ENCODE measurements around the gene LHB. TPM values are rescaled to one million over a fixed set of nuclear protein-coding genes. Genes with fewer than 3 reads are reported as not detected.

LHB gene
- polyA plus RNA-seq, 1 donor (not counting 4 experiments of a cell fraction or from before 2014, with no cell fraction given) = not detected

- Histone ChIP-seq H3K4me2 (ENCODE audit: control insufficient read depth, extremely low read depth, insufficient read depth, low read depth, low read length) (no peak overlapping the region), H3K4me3 (ENCODE audit: control insufficient read depth in 2 of 3, extremely low read depth in 1 of 3, insufficient read depth in 2 of 3, low read depth in 1 of 3, low read length in 3 of 3) (no peak overlapping the region), H3K27me3 (ENCODE audit: control insufficient read depth, extremely low read depth, insufficient read depth, low read length) (no peaks in the 10 kb centered on the region), H3K9me1 (ENCODE audit: control insufficient read depth, extremely low read depth, insufficient read depth, low read length) (no peaks in the 10 kb centered on the region), H3K79me2 (ENCODE audit: control insufficient read depth, insufficient read depth, low read length) (no peaks in the 10 kb centered on the region), H3K36me3 (ENCODE audit: control insufficient read depth in 2 of 2, extremely low read depth in 1 of 2, insufficient read depth in 2 of 2, low read length in 2 of 2) (peaks cover 28 to 30% of the 10 kb centered on the region in 2 experiments), H3K4me1 (ENCODE audit: control insufficient read depth, extremely low read depth, insufficient read depth, low read length) (peaks cover 16% of the 10 kb centered on the region), H3K9ac (ENCODE audit: control insufficient read depth, extremely low read depth, insufficient read depth, low read length) (no peak overlapping the region), H3K9me3 (ENCODE audit: control insufficient read depth, low read depth, low read length) (no peaks in the 10 kb centered on the region), H2AFZ (ENCODE audit: control insufficient read depth, low read length) (no peak overlapping the region), H4K20me1 (ENCODE audit: control insufficient read depth, extremely low read depth, insufficient read depth, low read length) (no peaks in the 10 kb centered on the region), H3K27ac (ENCODE audit: control insufficient read depth, insufficient read depth, low read length) (no peak overlapping the region)
- dilution Hi-C loops (cut with MboI; ENCODE audit: extremely low pct_ligation_motif_present, low sequenced_read_pairs) = no loop called here
- FAIRE-seq = no peak
- DNase-seq (ENCODE audit: low read depth, low spot score) = no peak
- TF ChIP-seq, protein P1, sequence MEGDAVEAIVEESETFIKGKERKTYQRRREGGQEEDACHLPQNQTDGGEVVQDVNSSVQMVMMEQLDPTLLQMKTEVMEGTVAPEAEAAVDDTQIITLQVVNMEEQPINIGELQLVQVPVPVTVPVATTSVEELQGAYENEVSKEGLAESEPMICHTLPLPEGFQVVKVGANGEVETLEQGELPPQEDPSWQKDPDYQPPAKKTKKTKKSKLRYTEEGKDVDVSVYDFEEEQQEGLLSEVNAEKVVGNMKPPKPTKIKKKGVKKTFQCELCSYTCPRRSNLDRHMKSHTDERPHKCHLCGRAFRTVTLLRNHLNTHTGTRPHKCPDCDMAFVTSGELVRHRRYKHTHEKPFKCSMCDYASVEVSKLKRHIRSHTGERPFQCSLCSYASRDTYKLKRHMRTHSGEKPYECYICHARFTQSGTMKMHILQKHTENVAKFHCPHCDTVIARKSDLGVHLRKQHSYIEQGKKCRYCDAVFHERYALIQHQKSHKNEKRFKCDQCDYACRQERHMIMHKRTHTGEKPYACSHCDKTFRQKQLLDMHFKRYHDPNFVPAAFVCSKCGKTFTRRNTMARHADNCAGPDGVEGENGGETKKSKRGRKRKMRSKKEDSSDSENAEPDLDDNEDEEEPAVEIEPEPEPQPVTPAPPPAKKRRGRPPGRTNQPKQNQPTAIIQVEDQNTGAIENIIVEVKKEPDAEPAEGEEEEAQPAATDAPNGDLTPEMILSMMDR (optimal IDR thresholded peaks at IDR 0.05 in 1 of 3, IDR thresholded peaks at IDR 0.05 in 1 of 3, conservative IDR thresholded peaks at IDR 0.05 in 1 of 3; ENCODE audit: extremely low read depth in 1 of 3, insufficient read depth in 2 of 3, low read length in 3 of 3) = no peak
- TF ChIP-seq EZH2 (IDR thresholded peaks at IDR 0.05; ENCODE audit: low read length) = no peak
Observed at GRCh38 chr19:48977061-48977460, 39.8 kb downstream of the LHB start.

DNA sequence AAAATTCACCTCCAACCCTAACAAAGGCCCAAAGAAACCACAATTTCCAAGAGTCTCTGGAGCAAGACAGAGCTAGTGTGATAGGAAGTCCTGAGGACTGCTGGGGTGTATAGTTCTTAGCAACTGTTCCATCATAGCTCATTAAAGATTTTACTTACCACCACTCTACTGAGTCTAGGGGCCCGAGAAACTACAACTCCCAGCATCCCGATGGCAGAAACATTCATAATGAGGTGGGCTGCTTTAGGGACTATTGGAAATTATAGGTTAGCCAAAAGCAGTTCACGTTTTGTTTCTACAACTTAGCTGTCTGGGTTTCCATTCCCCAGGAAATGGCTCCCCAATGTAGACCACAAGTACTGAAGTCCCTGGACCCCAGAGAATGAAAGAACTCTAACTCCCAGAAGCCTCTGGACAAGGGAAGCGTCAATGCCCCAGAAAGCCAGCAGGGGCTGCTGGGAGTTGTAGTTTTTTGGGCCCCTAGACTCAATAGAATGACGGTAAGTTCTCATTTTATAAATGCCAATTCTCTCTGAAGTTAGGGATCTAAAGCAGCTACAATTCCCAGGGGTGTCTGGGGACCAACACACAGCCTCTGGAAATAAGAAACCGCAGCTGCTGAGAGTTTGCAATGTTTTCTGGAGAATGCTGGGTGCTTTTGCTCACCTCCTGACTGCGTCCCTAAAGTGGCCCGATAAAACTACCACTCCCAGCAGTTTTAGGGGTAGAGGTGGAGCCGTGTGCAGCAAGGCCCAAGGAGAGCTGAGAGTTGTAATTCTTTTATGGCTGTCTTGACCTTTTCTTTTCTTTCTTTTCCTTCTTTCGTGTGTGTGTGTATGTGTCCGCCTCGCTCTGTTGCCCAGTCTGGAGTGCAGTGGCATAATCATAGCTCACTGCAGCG is 40.7 kb downstream of the LHB start:
- Histone ChIP-seq H3K9me3 (ENCODE audit: control insufficient read depth, low read depth, low read length) (no peaks in the 10 kb centered on the region), H3K36me3 (ENCODE audit: control insufficient read depth in 2 of 2, extremely low read depth in 1 of 2, insufficient read depth in 2 of 2, low read length in 2 of 2) (peaks cover 22 to 24% of the 10 kb centered on the region in 2 experiments), H3K4me2 (ENCODE audit: control insufficient read depth, extremely low read depth, insufficient read depth, low read depth, low read length) (no peak overlapping the region), H3K79me2 (ENCODE audit: control insufficient read depth, insufficient read depth, low read length) (no peaks in the 10 kb centered on the region), H3K27me3 (ENCODE audit: control insufficient read depth, extremely low read depth, insufficient read depth, low read length) (no peaks in the 10 kb centered on the region), H3K9me1 (ENCODE audit: control insufficient read depth, extremely low read depth, insufficient read depth, low read length) (no peaks in the 10 kb centered on the region), H3K4me1 (ENCODE audit: control insufficient read depth, extremely low read depth, insufficient read depth, low read length) (peaks cover 16% of the 10 kb centered on the region), H3K9ac (ENCODE audit: control insufficient read depth, extremely low read depth, insufficient read depth, low read length) (no peak overlapping the region), H4K20me1 (ENCODE audit: control insufficient read depth, extremely low read depth, insufficient read depth, low read length) (no peaks in the 10 kb centered on the region), H3K4me3 (ENCODE audit: control insufficient read depth in 2 of 3, extremely low read depth in 1 of 3, insufficient read depth in 2 of 3, low read depth in 1 of 3, low read length in 3 of 3) (no peak overlapping the region), H3K27ac (ENCODE audit: control insufficient read depth, insufficient read depth, low read length) (no peak overlapping the region), H2AFZ (ENCODE audit: control insufficient read depth, low read length) (no peak overlapping the region)
- FAIRE-seq = no peak
- dilution Hi-C loops (cut with MboI; ENCODE audit: extremely low pct_ligation_motif_present, low sequenced_read_pairs) = no loop called here
- DNase-seq (ENCODE audit: low read depth, low spot score) = no peak
- TF ChIP-seq EZH2 (IDR thresholded peaks at IDR 0.05; ENCODE audit: low read length) = no peak
- TF ChIP-seq, protein P1 (optimal IDR thresholded peaks at IDR 0.05 in 1 of 3, IDR thresholded peaks at IDR 0.05 in 1 of 3, conservative IDR thresholded peaks at IDR 0.05 in 1 of 3; ENCODE audit: extremely low read depth in 1 of 3, insufficient read depth in 2 of 3, low read length in 3 of 3) = peak in 1 of 3 experiments; percentile 5

Measured in keratinocyte (primary cell).